Naive B cell (primary cell): ENCODE data around the gene ZBED4. TPM values are rescaled to one million over a fixed set of nuclear protein-coding genes. Genes with fewer than 3 reads are reported as not detected.

Experiments used
- ATAC-seq, 2 donors: fragments of 150-1000 bp; cut with Tn5 transposase; 2 replicates each; pipeline ENCODE4 v1.10.0; 2021; ENCODE audit warnings: low read depth in 2 of 2, mild to moderate bottlenecking in 2 of 2, moderate library complexity in 2 of 2
- DNase-seq: peaks from one replicate; pipeline ENCODE4 v3.0.0; 2022
- H3K27ac Mint-ChIP-seq, 6 donors: one replicate each; pipeline ENCODE4 v1.8.0; 2020 to 2022; ENCODE audit warnings: mild to moderate bottlenecking in 6 of 6, mixed read lengths in 6 of 6, moderate library complexity in 5 of 6, inconsistent platforms in 2 of 6
- H3K27me3 Mint-ChIP-seq, 3 donors: one replicate each; pipeline ENCODE4 v1.8.0; 2021 to 2022; ENCODE audit warnings: mixed read lengths in 3 of 3, mild to moderate bottlenecking in 1 of 3
- H3K36me3 Mint-ChIP-seq, 2 donors: one replicate each; pipeline ENCODE4 v1.8.0; 2020 to 2022; ENCODE audit warnings: mixed read lengths in 2 of 2, inconsistent platforms in 1 of 2, mild to moderate bottlenecking in 1 of 2
- H3K4me1 Mint-ChIP-seq, 3 donors: one replicate each; pipeline ENCODE4 v1.8.0; 2020 to 2022; ENCODE audit warnings: mixed read lengths in 3 of 3, inconsistent platforms in 1 of 3, mild to moderate bottlenecking in 1 of 3, moderate library complexity in 1 of 3
- H3K4me3 Mint-ChIP-seq, 8 donors: one replicate each; pipeline ENCODE4 v1.8.0; 2020 to 2022; ENCODE audit warnings: mild to moderate bottlenecking in 8 of 8, mixed read lengths in 8 of 8, moderate library complexity in 8 of 8, inconsistent platforms in 2 of 8
- H3K9me3 Mint-ChIP-seq, 7 donors: one replicate each; pipeline ENCODE4 v1.8.0; 2020 to 2022; ENCODE audit warnings: mixed read lengths in 7 of 7, mild to moderate bottlenecking in 5 of 7, inconsistent platforms in 2 of 7, moderate library complexity in 1 of 7
- polyA plus RNA-seq, 6 donors: library from polyadenylated mRNA; unstranded; fragments of 300-500 nt; fragmentation: Illumina TruSeq; gene quantifications; one replicate each; pipeline ENCODE4 v1.2.3, GENCODE V29; 2021; ENCODE audit warnings: low read depth in 6 of 6

ZBED4 gene
- polyA plus RNA-seq, 6 donors from 2014 or later = 3.8 to 10.3 (median 6.1) TPM

- H3K4me1 Mint-ChIP-seq = peaks cover 12 to 39% (median 19%) of the 10 kb centered on the region in 3 donors
- peak overlapping the region in 4 of 8 donors; percentile 22 to 67 (median 63) for H3K4me3 Mint-ChIP-seq
- H3K36me3 Mint-ChIP-seq = no peaks in the 10 kb centered on the region
- no peak for DNase-seq
- H3K27ac Mint-ChIP-seq = peak overlapping the region; percentile 57 to 95 (median 89)
- peaks cover 0 to 5% (median 2%) of the 10 kb centered on the region in 7 donors for H3K9me3 Mint-ChIP-seq
- ATAC-seq = no peak
- H3K27me3 Mint-ChIP-seq = no peaks in the 10 kb centered on the region
Measured at GRCh38 chr22:49937758-49938564, 84.3 kb downstream of the ZBED4 start.

GRCh38 chr22:49938565-49939136, 85.0 kb downstream of the ZBED4 start:
- peaks cover 7 to 33% (median 12%) of the 10 kb centered on the region in 3 donors for H3K4me1 Mint-ChIP-seq
- ATAC-seq (no peak), DNase-seq (no peak)
- peaks cover 0 to 5% (median 2%) of the 10 kb centered on the region in 7 donors for H3K9me3 Mint-ChIP-seq
- peak overlapping the region in 5 of 6 donors; percentile 21 to 95 (median 74) for H3K27ac Mint-ChIP-seq
- H3K4me3 Mint-ChIP-seq = no peak overlapping the region
- H3K36me3 Mint-ChIP-seq = no peaks in the 10 kb centered on the region
- no peaks in the 10 kb centered on the region for H3K27me3 Mint-ChIP-seq

Other genes with a start within 250 kb of the ZBED4 start
- 1 to 10 TPM in 5 of 6 donors, under 1 TPM in 1; 0.23 to 3.0 (median 1.8) TPM for gene BRD1, start 26.0 kb upstream of the ZBED4 start, polyA plus RNA-seq
- 10 to 100 TPM; 10.1 to 17.5 (median 13.0) TPM for gene ALG12, start 64.6 kb downstream of the ZBED4 start, polyA plus RNA-seq
- gene CRELD2, start 64.8 kb downstream of the ZBED4 start, polyA plus RNA-seq = 10 to 100 TPM; 21.9 to 33.8 (median 28.0) TPM
- gene PIM3, start 106.9 kb downstream of the ZBED4 start, polyA plus RNA-seq = 10 to 100 TPM; 46.7 to 60.7 (median 55.0) TPM
- gene IL17REL, start 158.9 kb downstream of the ZBED4 start, polyA plus RNA-seq = not detected
- not detected for gene TTLL8, start 204.5 kb downstream of the ZBED4 start, polyA plus RNA-seq
- gene MLC1, start 231.6 kb downstream of the ZBED4 start, polyA plus RNA-seq = under 1 TPM in 3 of 6 donors, not detected in 3; 0.09 to 0.44 (median 0.15) TPM
- gene MOV10L1, start 236.2 kb downstream of the ZBED4 start, polyA plus RNA-seq = not detected